HEK293 (cell line): ENCODE results near the gene OPN1SW.

Experiments
- PRDM2 ChIP-seq: fragments of 450-650 bp; formaldehyde crosslinking; IDR thresholded peaks from 2 replicates; pipeline ENCODE4 v1.5.1; 2016; ENCODE audit warnings: missing biosample characterization, missing genetic modification characterization, borderline replicate concordance
- TCF7L2 ChIP-seq: IDR thresholded peaks from 2 replicates; pipeline ENCODE4 v1.6.1; 2011; ENCODE audit warnings: low read depth, mild to moderate bottlenecking, inconsistent platforms, low read length, moderate library complexity, borderline replicate concordance
- TRIM28 ChIP-seq: IDR thresholded peaks from 2 replicates; pipeline ENCODE4 v1.6.1; 2011; ENCODE audit warnings: low read length, control low read depth, borderline replicate concordance
- ZBTB7A ChIP-seq: fragments of 450-650 bp; formaldehyde crosslinking; IDR thresholded peaks from 2 replicates; pipeline ENCODE4 v1.5.1; 2016; ENCODE audit warnings: low read depth, missing biosample characterization, missing genetic modification characterization
- ZFP37 ChIP-seq: fragments of 450-650 bp; formaldehyde crosslinking; IDR thresholded peaks from 2 replicates; pipeline ENCODE4 v1.5.1; 2016; ENCODE audit warnings: missing biosample characterization, missing genetic modification characterization
- ZNF133 ChIP-seq: fragments of 450-650 bp; formaldehyde crosslinking; IDR thresholded peaks from 2 replicates; pipeline ENCODE4 v1.5.1; 2016; ENCODE audit warnings: missing biosample characterization, missing genetic modification characterization
- ZNF555 ChIP-seq: fragments of 450-650 bp; formaldehyde crosslinking; conservative IDR thresholded peaks from 2 replicates; pipeline ENCODE4 v1.5.1; 2017; ENCODE audit warnings: missing biosample characterization, mild to moderate bottlenecking, missing genetic modification characterization, inconsistent platforms
- TF ChIP-seq, protein P1 (sequence below): IDR thresholded peaks from 2 replicates; pipeline ENCODE4 v1.6.1; 2011; ENCODE audit warnings: mild to moderate bottlenecking, low read depth, low read length, borderline replicate concordance
- TF ChIP-seq, protein P2 (sequence below): fragments of 450-650 bp; formaldehyde crosslinking; IDR thresholded peaks from 2 replicates; pipeline ENCODE4 v1.5.1; 2016; ENCODE audit warnings: missing biosample characterization, missing genetic modification characterization
- TF ChIP-seq, protein P3 (sequence below): fragments of 450-650 bp; formaldehyde crosslinking; optimal IDR thresholded peaks from 2 replicates; pipeline ENCODE3; 2016; ENCODE audit warnings: missing biosample characterization, mild to moderate bottlenecking, missing genetic modification characterization

GRCh38 chr7:128815289-128815942, 39.8 kb upstream of the OPN1SW start:
- TF ChIP-seq, protein P1, sequence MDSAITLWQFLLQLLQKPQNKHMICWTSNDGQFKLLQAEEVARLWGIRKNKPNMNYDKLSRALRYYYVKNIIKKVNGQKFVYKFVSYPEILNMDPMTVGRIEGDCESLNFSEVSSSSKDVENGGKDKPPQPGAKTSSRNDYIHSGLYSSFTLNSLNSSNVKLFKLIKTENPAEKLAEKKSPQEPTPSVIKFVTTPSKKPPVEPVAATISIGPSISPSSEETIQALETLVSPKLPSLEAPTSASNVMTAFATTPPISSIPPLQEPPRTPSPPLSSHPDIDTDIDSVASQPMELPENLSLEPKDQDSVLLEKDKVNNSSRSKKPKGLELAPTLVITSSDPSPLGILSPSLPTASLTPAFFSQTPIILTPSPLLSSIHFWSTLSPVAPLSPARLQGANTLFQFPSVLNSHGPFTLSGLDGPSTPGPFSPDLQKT = no peak
- TF ChIP-seq ZNF555 (tag by site-specific recombination) (no peak), ZFP37 (no peak), TCF7L2 (no peak), TRIM28 (no peak), PRDM2 (tag by site-specific recombination) (no peak), ZNF133 (tag by site-specific recombination) (no peak), ZBTB7A (no peak)
- TF ChIP-seq, protein P2, sequence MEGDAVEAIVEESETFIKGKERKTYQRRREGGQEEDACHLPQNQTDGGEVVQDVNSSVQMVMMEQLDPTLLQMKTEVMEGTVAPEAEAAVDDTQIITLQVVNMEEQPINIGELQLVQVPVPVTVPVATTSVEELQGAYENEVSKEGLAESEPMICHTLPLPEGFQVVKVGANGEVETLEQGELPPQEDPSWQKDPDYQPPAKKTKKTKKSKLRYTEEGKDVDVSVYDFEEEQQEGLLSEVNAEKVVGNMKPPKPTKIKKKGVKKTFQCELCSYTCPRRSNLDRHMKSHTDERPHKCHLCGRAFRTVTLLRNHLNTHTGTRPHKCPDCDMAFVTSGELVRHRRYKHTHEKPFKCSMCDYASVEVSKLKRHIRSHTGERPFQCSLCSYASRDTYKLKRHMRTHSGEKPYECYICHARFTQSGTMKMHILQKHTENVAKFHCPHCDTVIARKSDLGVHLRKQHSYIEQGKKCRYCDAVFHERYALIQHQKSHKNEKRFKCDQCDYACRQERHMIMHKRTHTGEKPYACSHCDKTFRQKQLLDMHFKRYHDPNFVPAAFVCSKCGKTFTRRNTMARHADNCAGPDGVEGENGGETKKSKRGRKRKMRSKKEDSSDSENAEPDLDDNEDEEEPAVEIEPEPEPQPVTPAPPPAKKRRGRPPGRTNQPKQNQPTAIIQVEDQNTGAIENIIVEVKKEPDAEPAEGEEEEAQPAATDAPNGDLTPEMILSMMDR (tag by site-specific recombination) = no peak
- TF ChIP-seq, protein P3, sequence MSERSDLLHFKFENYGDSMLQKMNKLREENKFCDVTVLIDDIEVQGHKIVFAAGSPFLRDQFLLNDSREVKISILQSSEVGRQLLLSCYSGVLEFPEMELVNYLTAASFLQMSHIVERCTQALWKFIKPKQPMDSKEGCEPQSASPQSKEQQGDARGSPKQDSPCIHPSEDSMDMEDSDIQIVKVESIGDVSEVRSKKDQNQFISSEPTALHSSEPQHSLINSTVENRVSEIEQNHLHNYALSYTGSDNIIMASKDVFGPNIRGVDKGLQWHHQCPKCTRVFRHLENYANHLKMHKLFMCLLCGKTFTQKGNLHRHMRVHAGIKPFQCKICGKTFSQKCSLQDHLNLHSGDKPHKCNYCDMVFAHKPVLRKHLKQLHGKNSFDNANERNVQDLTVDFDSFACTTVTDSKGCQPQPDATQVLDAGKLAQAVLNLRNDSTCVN (tag by site-specific recombination) = no peak
